Activated naive CD4-positive, alpha-beta T cell treated with anti-CD3 and anti-CD28 coated beads, Interleukin-2, amount 10 ng/mL, durations not matched to agents 7 days and 5 days (primary cell): Measurements from ENCODE around the gene UNC5B.
"Not testable (repeated sequence)": the region's sequence is repeated elsewhere in the genome, so short reads cannot be mapped to it uniquely, and the experiment has no call there.

Experiments used
- CTCF ChIA-PET: fragments of 350-600 bp; sonication (Branson Sonifier 250); formaldehyde crosslinking; loops from one replicate; lab custom pipeline; 2021; ENCODE audit warnings: antibody characterized with exemption; lab: Charles Lee
- DNase-seq: peaks from one replicate; pipeline ENCODE4 v3.0.0-alpha.2; 2020
- H3K27ac Mint-ChIP-seq: one replicate; pipeline ENCODE4 v1.8.0; 2021; ENCODE audit warnings: mild to moderate bottlenecking, moderate library complexity, mixed read lengths
- H3K27me3 Mint-ChIP-seq: one replicate; pipeline ENCODE4 v1.8.0; 2021; ENCODE audit warnings: mild to moderate bottlenecking, mixed read lengths
- H3K36me3 Mint-ChIP-seq: one replicate; pipeline ENCODE4 v1.8.0; 2021; ENCODE audit warnings: mixed read lengths
- H3K4me1 Mint-ChIP-seq: one replicate; pipeline ENCODE4 v1.8.0; 2021; ENCODE audit warnings: mixed read lengths
- H3K4me3 Mint-ChIP-seq: one replicate; pipeline ENCODE4 v1.8.0; 2021; ENCODE audit warnings: mild to moderate bottlenecking, moderate library complexity, mixed read lengths
- H3K9me3 Mint-ChIP-seq: one replicate; pipeline ENCODE4 v1.8.0; 2021; ENCODE audit warnings: mixed read lengths

UNC5B gene

DNA sequence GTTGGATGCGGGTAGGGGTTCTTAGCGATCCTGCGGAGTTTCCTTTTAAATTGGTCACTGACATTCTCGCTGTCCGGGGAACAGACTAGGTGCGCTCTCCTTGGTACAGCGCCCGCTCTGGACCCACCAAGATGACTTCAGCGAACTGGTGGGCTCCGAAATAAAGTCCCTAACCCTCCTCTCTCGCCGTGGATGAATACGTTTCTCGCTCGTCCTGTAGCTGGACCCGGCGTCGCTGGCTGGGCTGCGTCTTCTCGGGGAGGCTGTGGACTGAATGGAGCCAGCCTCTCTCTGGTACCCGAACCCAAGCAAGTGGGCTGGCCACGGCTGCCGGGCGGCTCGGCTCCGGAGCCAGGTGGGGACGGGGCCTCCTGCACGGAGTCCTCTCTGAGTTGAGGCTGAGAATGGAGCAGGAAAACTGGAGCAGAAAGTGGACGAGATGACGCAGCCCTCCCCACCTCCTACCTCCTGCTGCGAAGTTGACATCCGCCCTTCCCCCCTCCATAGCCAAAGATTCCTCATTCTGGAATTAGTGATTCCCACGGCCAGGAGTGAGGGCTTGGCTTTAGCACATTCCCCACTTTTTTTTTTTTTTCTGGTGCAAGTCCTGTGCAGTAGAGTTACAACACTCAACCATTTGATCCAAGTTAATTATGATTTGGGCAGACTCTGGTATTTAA, 1.5 kb downstream of the UNC5B start:
- CTCF ChIA-PET, result interaction anchor here (1.2 kb wide), 1 partner anchor 288 kb away, joined by 4 read pairs; no protein-coding TSS in a partner anchor
- no peaks in the 10 kb centered on the region for H3K9me3 Mint-ChIP-seq
- H3K27me3 Mint-ChIP-seq, result peaks cover 100% of the 10 kb centered on the region
- no peak overlapping the region for H3K4me3 Mint-ChIP-seq
- peaks cover 15% of the 10 kb centered on the region for H3K4me1 Mint-ChIP-seq
- H3K27ac Mint-ChIP-seq, result no peak overlapping the region
- H3K36me3 Mint-ChIP-seq, result no peaks in the 10 kb centered on the region
- no peak for DNase-seq

DNA sequence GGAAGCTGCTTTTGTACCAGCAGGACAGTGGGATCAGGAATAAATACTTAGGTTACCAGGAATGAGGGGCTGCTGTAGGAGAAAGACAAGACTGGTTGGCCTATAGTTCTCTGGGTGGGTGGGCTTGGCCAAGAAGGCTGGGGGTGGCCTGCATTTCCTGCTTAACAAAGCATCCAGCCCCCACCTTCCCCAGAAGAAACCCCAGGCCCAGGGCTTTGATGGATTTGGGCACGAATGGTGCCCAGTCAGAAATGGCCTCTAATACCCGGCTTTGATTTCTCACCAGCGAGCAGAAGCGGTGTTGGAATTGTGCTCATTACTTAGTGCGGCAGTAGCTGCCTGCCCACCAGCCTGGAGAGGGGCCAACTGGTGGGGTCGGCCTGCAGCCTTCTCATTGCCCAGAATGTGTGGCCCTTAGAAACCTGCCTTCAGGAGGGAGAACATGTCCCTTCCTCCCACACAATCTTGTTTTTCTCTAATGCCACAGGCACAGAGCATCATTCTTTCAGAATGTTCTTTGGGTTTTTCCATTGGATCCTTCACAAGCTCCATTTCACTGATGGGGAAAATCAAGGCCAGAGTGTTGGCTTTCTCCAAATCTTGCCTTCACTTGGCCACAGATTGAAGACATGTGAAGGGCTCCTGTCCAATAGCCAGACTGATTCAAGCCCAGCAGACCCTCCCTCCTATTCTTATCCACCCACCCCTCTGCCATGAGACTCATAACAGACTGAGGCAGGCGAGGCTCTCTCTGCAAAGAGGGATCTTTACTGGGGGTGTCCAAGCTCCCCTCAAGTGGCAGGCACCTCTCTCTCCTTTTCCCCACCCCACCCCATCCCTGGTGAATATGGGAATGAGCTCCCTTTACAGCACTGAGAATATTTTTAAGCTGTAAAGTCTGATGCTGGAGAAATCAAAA, 2.5 kb downstream of the UNC5B start:
- Mint-ChIP-seq H3K36me3 (no peaks in the 10 kb centered on the region), H3K4me3 (no peak overlapping the region)
- CTCF ChIA-PET, result interaction anchor here (3.3 kb wide), 1 partner anchor 289 kb away, joined by 12 read pairs; no protein-coding TSS in a partner anchor

DNA sequence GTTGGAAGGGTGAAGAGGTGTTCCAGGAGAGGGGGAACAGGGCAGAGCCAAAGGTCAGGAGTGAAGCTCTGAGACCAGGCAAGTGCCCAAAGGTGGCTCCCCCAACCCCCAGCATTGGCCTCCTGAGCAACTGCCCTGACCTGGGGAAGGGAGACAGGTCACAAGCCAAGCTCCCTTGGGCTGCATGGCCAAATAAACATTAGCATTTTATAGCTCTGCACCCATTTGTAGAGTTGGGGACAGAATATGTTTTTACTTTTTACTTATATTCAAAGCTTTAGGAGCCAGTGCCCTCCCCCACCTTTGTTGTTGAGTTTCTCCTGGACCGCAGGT, 4.0 kb downstream of the UNC5B start:
- Mint-ChIP-seq H3K4me1 (peaks cover 15% of the 10 kb centered on the region), H3K9me3 (no peaks in the 10 kb centered on the region), H3K27me3 (peaks cover 98% of the 10 kb centered on the region), H3K36me3 (no peaks in the 10 kb centered on the region), H3K27ac (no peak overlapping the region), H3K4me3 (no peak overlapping the region)
- CTCF ChIA-PET, result interaction anchor here (1.7 to 3.3 kb wide), 2 partner anchors 11 to 291 kb away, joined by 4 to 12 read pairs; no protein-coding TSS in a partner anchor
- no peak for DNase-seq

More for the DNA sequence above, 2.5 kb downstream of the UNC5B start:
- Mint-ChIP-seq H3K4me1 (peaks cover 15% of the 10 kb centered on the region), H3K9me3 (no peaks in the 10 kb centered on the region), H3K27ac (no peak overlapping the region), H3K27me3 (peaks cover 100% of the 10 kb centered on the region)
- no peak for DNase-seq

DNA sequence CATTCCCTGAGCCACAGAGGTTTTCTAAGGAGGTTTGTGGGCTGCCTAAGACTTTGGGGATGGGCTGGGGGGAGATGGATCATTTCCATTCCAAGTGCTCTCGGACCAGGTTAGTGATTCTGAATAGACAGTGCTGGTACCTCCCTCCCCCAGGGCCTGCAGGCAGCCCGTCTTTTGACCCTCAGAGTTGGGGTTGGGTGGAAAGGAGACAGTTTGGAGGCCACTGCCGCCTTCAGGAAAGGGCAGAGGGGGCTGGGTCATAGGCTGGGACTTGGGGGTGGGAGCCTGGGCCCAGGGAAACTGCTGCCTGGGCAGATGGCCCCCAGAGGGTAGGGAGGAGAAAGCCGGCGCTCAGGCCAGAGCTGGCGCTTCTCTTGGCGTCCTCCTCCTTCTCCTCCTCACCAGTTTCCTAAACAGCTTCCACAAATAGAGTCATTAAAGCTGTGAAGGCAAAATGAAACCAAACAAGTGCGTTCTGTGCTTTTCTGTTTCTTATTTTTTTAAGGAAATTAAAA, 4.4 kb downstream of the UNC5B start:
- H3K27me3 Mint-ChIP-seq, result peaks cover 98% of the 10 kb centered on the region
- no peak overlapping the region for H3K4me3 Mint-ChIP-seq

DNA sequence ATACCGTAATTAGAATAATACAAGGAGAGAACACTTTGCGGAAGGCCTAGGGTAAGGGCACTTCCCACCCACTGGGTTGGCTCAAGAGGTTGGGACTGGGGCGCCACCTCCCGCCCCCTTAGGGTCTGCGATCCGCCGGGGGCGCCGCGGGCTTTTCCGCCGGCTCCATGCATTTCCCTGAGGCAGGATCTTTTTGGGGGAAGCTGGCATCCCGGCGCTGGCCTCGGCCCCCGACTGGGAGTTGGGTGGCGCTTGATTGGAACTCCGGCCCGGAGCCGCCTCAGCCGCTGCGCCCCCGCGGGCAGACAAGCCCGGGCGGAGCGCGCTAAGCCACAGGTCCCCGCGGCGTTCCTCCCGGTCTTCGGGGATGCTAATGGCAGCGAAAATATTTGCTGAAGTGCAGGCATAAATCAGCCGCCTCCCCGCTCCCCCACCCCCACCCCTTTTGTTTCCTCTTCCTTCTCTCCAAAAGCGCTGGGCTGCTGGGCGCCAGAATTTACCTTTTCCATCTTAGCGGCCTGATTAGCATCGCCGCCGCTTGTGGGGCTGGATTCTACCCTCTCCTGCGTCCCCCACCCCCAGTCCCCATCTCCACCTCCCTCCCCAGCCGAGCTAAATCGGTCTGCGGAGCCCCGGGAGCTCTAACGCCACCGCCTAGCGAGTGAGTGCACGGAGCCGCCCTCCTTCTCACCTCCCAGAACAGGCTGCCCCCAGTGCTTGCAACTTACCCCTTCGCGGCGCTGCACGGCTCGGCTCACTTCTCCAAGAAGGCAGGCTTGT, 5.1 kb downstream of the UNC5B start:
- no peak for DNase-seq
- Mint-ChIP-seq H3K27me3 (peaks cover 98% of the 10 kb centered on the region), H3K27ac (no peak overlapping the region), H3K36me3 (no peaks in the 10 kb centered on the region), H3K9me3 (no peaks in the 10 kb centered on the region), H3K4me3 (peak overlapping the region; percentile 26), H3K4me1 (peaks cover 10% of the 10 kb centered on the region)
- CTCF ChIA-PET, result interaction anchor here (1.1 to 3.3 kb wide), 3 partner anchors 9 to 292 kb away, joined by 3 to 12 read pairs (median 4); no protein-coding TSS in a partner anchor

More for the DNA sequence above, 4.4 kb downstream of the UNC5B start:
- CTCF ChIA-PET, result interaction anchor here (1.7 to 3.3 kb wide), 2 partner anchors 12 to 291 kb away, joined by 4 to 12 read pairs; no protein-coding TSS in a partner anchor
- H3K9me3 Mint-ChIP-seq, result no peaks in the 10 kb centered on the region
- no peaks in the 10 kb centered on the region for H3K36me3 Mint-ChIP-seq
- DNase-seq, result no peak
- peaks cover 14% of the 10 kb centered on the region for H3K4me1 Mint-ChIP-seq
- no peak overlapping the region for H3K27ac Mint-ChIP-seq

DNA sequence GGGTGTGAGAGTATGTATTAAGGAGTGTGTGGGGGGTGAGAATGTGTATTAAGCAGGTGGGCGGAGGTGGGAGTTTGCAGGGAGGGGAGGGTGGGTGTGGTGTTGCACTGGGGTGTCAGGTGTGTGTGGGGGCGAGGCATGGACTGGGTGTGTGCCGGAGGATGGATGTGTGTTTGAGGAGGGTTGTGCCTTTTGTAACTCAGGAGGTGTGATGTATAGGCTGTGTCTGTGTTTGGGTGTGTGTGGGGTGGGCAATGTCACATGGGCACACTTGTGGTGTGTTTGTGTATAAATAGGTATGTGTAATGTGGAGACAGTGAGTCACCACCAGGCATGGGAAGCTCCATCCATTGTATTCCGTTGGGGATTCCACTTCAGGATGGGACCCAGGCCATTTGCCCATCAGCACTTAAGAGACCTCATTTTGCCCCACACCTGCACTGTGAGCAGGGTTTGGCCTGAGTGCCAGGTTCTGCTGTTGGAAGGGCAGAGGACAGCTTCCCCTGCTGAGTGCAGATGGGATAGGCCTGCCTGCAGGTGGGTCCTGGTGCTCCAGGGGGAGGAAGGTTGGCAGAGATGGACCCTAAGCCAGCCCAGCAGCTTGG, 5.8 kb downstream of the UNC5B start:
- H3K27me3 Mint-ChIP-seq, result peaks cover 93% of the 10 kb centered on the region
- no peaks in the 10 kb centered on the region for H3K9me3 Mint-ChIP-seq
- H3K4me3 Mint-ChIP-seq, result peak overlapping the region; percentile 33
- H3K27ac Mint-ChIP-seq, result no peak overlapping the region
- H3K36me3 Mint-ChIP-seq, result no peaks in the 10 kb centered on the region
- no peak for DNase-seq
- peaks cover 9% of the 10 kb centered on the region for H3K4me1 Mint-ChIP-seq
- CTCF ChIA-PET, result interaction anchor here (1.1 kb wide), 1 partner anchor 9 kb away, joined by 3 read pairs; no protein-coding TSS in a partner anchor

DNA sequence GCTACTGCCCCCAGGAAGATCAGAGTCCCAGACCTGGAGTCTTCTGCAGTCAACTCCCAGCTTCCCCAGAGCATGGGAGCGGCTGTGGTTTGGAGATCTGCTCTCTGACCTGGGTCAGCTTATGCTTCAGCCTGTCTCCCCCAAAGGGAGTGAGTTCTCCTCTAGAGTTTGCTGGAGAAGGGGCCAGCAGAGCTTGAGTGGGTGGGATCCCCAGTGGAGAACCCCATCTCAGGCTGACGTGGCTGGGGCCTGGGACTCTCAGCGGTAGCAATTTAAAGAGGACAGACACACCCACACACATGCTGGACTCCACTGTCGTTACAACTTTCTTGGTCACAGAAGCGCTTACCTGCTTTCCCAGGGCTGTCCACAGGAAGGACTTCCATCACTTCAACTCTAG, 6.3 kb downstream of the UNC5B start:
- no peak for DNase-seq
- no peak overlapping the region for H3K27ac Mint-ChIP-seq
- H3K27me3 Mint-ChIP-seq, result peaks cover 88% of the 10 kb centered on the region
- CTCF ChIA-PET, result no interaction called here
- H3K36me3 Mint-ChIP-seq, result no peaks in the 10 kb centered on the region
- no peaks in the 10 kb centered on the region for H3K9me3 Mint-ChIP-seq
- H3K4me3 Mint-ChIP-seq, result no peak overlapping the region
- H3K4me1 Mint-ChIP-seq, result peaks cover 7% of the 10 kb centered on the region

DNA sequence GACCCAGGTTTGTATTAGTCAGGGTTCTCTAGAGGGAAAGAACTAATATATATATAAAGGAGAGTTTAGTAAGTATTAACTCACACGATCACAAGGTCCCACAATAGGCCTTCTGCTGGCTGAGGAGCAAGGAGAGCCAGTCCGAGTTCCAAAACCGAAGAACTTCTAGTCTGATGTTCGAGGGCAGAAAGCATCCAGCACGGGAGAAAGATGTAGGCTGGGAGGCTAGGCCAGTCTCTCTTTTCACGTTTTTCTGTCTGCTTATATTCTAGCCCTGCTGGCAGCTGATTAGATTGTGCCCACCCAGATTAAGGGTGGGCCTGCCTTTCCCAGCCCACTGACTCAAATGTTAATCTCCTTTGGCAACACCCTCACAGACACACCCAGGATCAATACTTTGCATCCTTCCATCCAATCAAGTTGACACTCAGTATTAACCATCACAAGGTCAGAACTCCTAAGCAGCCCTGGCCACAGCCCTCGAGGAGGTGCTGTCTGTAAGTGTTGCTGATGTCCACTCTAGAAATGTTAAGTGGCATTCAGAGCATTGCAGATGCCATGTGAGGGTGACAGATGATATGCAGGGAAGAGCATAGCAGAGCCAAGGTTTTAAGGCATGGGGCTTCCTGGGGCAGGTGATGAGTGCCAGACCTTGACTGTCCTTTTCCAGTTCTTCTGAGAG, 7.0 kb downstream of the UNC5B start:
- CTCF ChIA-PET, H3K27ac Mint-ChIP-seq, H3K36me3 Mint-ChIP-seq, H3K4me3 Mint-ChIP-seq, DNase-seq, H3K9me3 Mint-ChIP-seq, H3K4me1 Mint-ChIP-seq: not testable (repeated sequence)
- H3K27me3 Mint-ChIP-seq, result peaks cover 84% of the 10 kb centered on the region

DNA sequence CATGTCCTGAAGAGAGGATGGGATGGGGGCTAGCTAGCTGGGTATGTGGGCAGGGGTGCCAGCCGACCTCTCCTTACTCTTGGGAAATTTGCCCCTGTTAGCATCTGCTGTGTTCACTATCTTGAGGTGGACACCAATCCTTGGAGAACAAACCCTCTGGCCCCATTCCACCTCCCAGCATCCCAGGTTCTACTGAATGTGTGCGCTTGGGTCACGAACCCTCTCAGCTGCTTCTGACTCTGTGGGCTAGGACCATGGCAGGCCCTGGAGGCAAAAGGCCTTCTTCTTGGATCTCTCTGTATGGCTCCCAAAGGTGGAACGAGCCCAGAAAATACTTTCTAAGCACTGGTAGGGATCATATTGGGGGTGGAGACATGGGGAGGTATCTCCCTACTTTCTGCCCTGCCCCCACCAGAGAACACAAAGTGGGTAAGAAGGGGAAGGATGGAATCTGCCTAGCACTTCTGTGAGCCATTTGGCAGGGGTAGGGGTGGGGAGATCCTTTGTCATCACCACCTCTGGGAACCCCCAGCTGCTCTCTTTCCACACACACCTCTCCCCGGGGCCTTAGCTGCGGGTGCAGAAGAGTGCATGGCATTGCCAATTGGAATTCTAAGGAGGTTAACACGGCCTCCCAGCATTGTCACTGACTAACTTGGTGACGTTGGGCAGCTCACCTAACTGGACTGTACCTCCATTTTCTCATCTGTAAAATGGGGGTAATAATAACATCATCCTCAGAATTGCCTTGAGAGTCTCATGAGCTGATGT, 7.7 kb downstream of the UNC5B start:
- Mint-ChIP-seq H3K27me3 (peaks cover 77% of the 10 kb centered on the region), H3K27ac (no peak overlapping the region), H3K4me3 (no peak overlapping the region), H3K4me1 (peaks cover 7% of the 10 kb centered on the region), H3K36me3 (no peaks in the 10 kb centered on the region), H3K9me3 (no peaks in the 10 kb centered on the region)
- CTCF ChIA-PET, result no interaction called here
- no peak for DNase-seq

DNA sequence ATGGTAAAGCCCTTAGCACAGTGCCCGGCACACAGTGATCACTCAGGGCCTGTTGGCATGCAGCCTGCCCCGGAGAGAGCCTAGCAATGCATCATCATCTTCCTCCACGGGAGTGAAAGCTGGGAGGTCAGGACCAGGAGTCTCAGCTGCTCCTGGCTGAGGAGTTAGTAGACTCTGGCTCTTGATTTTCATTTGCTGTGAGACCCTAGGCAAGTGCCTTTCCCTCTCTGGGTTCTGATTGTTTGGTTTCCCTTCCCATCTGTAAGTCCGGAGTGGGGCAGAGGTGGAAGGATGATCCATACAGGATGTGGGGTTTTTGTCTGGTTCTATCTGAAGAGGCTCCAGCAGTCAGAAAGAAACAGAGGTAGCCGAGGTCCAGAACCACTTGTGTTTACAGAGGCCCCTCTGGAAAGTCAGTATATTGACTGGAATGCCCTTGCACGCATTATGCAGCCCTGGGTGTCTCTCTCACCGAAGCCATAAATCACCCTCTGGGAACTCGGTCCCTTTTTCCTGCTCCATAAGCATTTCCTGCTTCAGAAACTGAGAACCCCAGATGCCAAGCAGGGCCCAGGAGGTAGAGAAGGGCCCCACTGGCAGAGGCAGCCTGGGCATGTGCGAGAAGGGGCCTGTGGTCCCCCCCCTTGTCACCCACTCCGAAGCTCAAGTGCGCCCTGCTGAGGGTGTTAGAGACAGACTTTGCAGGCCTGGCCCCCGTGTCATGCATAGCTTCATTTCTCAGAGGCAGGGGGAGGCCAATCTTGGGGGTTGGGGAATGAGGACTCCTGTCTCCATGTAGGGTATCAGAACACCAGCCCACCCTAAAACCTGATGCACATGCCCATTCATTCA, 8.5 kb downstream of the UNC5B start:
- H3K36me3 Mint-ChIP-seq, result no peaks in the 10 kb centered on the region
- peaks cover 7% of the 10 kb centered on the region for H3K4me1 Mint-ChIP-seq
- DNase-seq, result no peak
- CTCF ChIA-PET, result no interaction called here
- H3K4me3 Mint-ChIP-seq, result no peak overlapping the region
- no peak overlapping the region for H3K27ac Mint-ChIP-seq
- H3K9me3 Mint-ChIP-seq, result no peaks in the 10 kb centered on the region
- H3K27me3 Mint-ChIP-seq, result peaks cover 69% of the 10 kb centered on the region

DNA sequence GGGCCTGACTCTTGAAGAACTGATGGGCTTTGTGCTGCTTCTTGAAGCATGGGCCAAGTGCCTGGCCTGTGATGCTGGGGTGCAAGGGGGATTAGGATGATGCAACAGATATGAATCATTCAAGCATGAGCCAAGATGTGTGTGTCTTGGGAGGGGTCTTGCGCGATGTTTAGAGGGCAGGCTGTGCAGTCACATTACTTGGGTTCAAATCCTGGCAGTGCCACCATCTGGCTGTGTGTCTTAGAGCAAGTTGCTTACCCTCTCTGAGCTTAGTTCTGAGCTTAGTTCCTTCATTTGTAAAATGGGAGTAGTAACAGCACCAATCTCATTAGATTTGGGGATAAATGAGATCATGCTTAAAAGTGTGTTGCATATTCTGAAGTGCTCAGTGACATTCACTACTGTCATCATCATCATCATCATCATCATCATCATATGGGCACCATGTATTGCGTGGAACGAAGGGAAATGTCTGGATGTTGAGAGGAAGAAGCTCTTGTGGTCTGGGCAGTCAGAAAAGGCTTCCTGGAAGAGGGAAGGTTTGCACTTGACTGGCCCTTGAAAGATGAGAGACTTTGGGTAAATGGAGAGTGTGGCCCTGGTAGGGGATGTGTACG, 9.3 kb downstream of the UNC5B start:
- H3K4me3 Mint-ChIP-seq, result no peak overlapping the region
- H3K4me1 Mint-ChIP-seq, result peaks cover 7% of the 10 kb centered on the region
- H3K9me3 Mint-ChIP-seq, result no peaks in the 10 kb centered on the region
- no peak for DNase-seq
- H3K27ac Mint-ChIP-seq, result no peak overlapping the region
- peaks cover 61% of the 10 kb centered on the region for H3K27me3 Mint-ChIP-seq
- CTCF ChIA-PET, result no interaction called here
- no peaks in the 10 kb centered on the region for H3K36me3 Mint-ChIP-seq
